Epithelial cell of prostate (primary cell): ENCODE results near the gene GIPC1.
"Not testable (repeated sequence)": the region's sequence is repeated elsewhere in the genome, so short reads cannot be mapped to it uniquely, and the experiment has no call there.

ENCODE experiments used
- DNase-seq: peaks from one replicate; pipeline ENCODE4 v3.0.0-alpha.2; 2011; ENCODE audit warnings: low read depth, low spot score
- H3K27ac ChIP-seq: fragments of 450-650 bp; 2 replicates; pipeline ENCODE4 v1.5.1; 2017; ENCODE audit warnings: mild to moderate bottlenecking

The GIPC1 gene

GRCh38 chr19:14519245-14519859 is 23.4 kb upstream of the GIPC1 start:
- peak overlapping the region; percentile 98 for H3K27ac ChIP-seq
- no peak for DNase-seq

GRCh38 chr19:14517840-14518505 is 22.0 kb upstream of the GIPC1 start, which contains the start of gene DNAJB1:
TSS of gene DNAJB1 (minus strand) at chr19:14518397. CDS start at chr19:14518349, 48 bp downstream.
- no peak for DNase-seq
- peak within 1 kb of the TSS; percentile 98 for H3K27ac ChIP-seq

- no peak for DNase-seq
Observed at GRCh38 chr19:14517446-14517839, 21.5 kb upstream of the GIPC1 start.

GRCh38 chr19:14516746-14517438 is 21.0 kb upstream of the GIPC1 start:
- peak overlapping the region; percentile 98 for H3K27ac ChIP-seq
- DNase-seq = no peak

More at GRCh38 chr19:14517446-14517839, 21.5 kb upstream of the GIPC1 start:
- H3K27ac ChIP-seq = peak overlapping the region; percentile 98

GRCh38 chr19:14516048-14516534 is 20.2 kb upstream of the GIPC1 start:
- H3K27ac ChIP-seq = peak overlapping the region; percentile 98
- DNase-seq = no peak

- DNase-seq = no peak
- H3K27ac ChIP-seq = peak overlapping the region; percentile 98
Observed at GRCh38 chr19:14515501-14516047, 19.6 kb upstream of the GIPC1 start.

- no peak for DNase-seq
- H3K27ac ChIP-seq = peak overlapping the region; percentile 98
Observed at GRCh38 chr19:14514215-14514863, 18.4 kb upstream of the GIPC1 start.

GRCh38 chr19:14512406-14512961 is 16.6 kb upstream of the GIPC1 start:
- no peak for DNase-seq
- H3K27ac ChIP-seq = peak overlapping the region; percentile 98

- H3K27ac ChIP-seq = peak overlapping the region; percentile 98
- no peak for DNase-seq
Observed at GRCh38 chr19:14511229-14511593, 15.3 kb upstream of the GIPC1 start.

- peak overlapping the region; percentile 98 for H3K27ac ChIP-seq
Observed at GRCh38 chr19:14510311-14511228, 14.6 kb upstream of the GIPC1 start.

GRCh38 chr19:14507704-14508542 is 12.0 kb upstream of the GIPC1 start:
- peak overlapping the region; percentile 98 for H3K27ac ChIP-seq
- no peak for DNase-seq

More at GRCh38 chr19:14510311-14511228, 14.6 kb upstream of the GIPC1 start:
- DNase-seq = no peak

- peak overlapping the region; percentile 98 for H3K27ac ChIP-seq
Observed at GRCh38 chr19:14505488-14506239, 9.7 kb upstream of the GIPC1 start.

GRCh38 chr19:14504575-14504974 is 8.6 kb upstream of the GIPC1 start:
- H3K27ac ChIP-seq = peak overlapping the region; percentile 98
- DNase-seq = not testable (repeated sequence)

More at GRCh38 chr19:14505488-14506239, 9.7 kb upstream of the GIPC1 start:
- peak; percentile 85 for DNase-seq

GRCh38 chr19:14503285-14503684 is 7.4 kb upstream of the GIPC1 start:
- H3K27ac ChIP-seq = peak overlapping the region; percentile 26
- no peak for DNase-seq

GRCh38 chr19:14502334-14503092 is 6.6 kb upstream of the GIPC1 start:
- H3K27ac ChIP-seq = peak overlapping the region; percentile 26

GRCh38 chr19:14497228-14497921 is 1.4 kb upstream of the GIPC1 start:
- peak overlapping the region; percentile 92 for H3K27ac ChIP-seq
- DNase-seq = no peak

More at GRCh38 chr19:14502334-14503092, 6.6 kb upstream of the GIPC1 start:
- no peak for DNase-seq
